Common myeloid progenitor, CD34-positive (primary cell): ENCODE measurements around the gene CPT1C.

Experiments
- CTCF ChIA-PET: fragments of 350-600 bp; sonication (Branson Sonifier 250); formaldehyde crosslinking; loops from one replicate; lab custom pipeline; 2021; ENCODE audit warnings: antibody characterized with exemption; lab: Charles Lee
- POLR2A ChIA-PET: fragments of 350-600 bp; sonication (Branson Sonifier 250); formaldehyde crosslinking; loops from one replicate; lab custom pipeline; 2021; ENCODE audit warnings: antibody characterized with exemption; lab: Charles Lee
- DNase-seq, 3 donors: peaks; one replicate each; pipeline versions ENCODE4 v3.0.0 to v3.0.0-alpha.2; 2013
- H3K27ac ChIP-seq, 2 experiments: 1 replicate in 1 of 2; 2 replicates in 1 of 2; pipeline ENCODE4 v1.7.0; 2013; ENCODE audit warnings: inconsistent platforms in 2 of 2, low read length in 2 of 2, mild to moderate bottlenecking in 2 of 2, low read depth in 1 of 2, moderate library complexity in 1 of 2; ENCODE audit not compliant: severe bottlenecking in 2 of 2, insufficient read depth in 1 of 2, poor library complexity in 1 of 2
- H3K27me3 ChIP-seq, 5 experiments: replicated peaks in 2 of 5; 1 replicate in 3 of 5; 2 replicates in 2 of 5; pipeline versions ENCODE4 v1.6.1 to v1.7.0; 2013; ENCODE audit warnings: low read length in 4 of 5, mild to moderate bottlenecking in 2 of 5, moderate library complexity in 2 of 5, inconsistent platforms in 1 of 5; ENCODE audit not compliant: insufficient read depth in 5 of 5, control insufficient read depth in 4 of 5
- H3K36me3 ChIP-seq, 4 experiments: 1 replicate in 2 of 4; 2 replicates in 2 of 4; pipeline versions ENCODE4 v1.6.1 to v1.7.0; 2013; ENCODE audit warnings: low read length in 3 of 4, control low read depth in 1 of 4, mild to moderate bottlenecking in 1 of 4; ENCODE audit not compliant: control insufficient read depth in 4 of 4, insufficient read depth in 4 of 4
- H3K4me1 ChIP-seq, 4 experiments: 1 replicate in 3 of 4; 2 replicates in 1 of 4; pipeline versions ENCODE4 v1.6.1 to v1.7.1; 2013; ENCODE audit warnings: low read length in 3 of 4, mild to moderate bottlenecking in 3 of 4, control low read depth in 1 of 4, inconsistent platforms in 1 of 4, moderate library complexity in 1 of 4; ENCODE audit not compliant: control insufficient read depth in 4 of 4, insufficient read depth in 4 of 4; ENCODE audit errors: control extremely low read depth in 1 of 4
- H3K4me3 ChIP-seq, 7 experiments: 1 replicate in 4 of 7; 2 replicates in 3 of 7; pipeline versions ENCODE4 v1.5.1 to v1.7.0; 2013; ENCODE audit warnings: mild to moderate bottlenecking in 7 of 7, low read length in 6 of 7, moderate library complexity in 6 of 7, inconsistent platforms in 2 of 7, low read depth in 2 of 7, control low read depth in 1 of 7; ENCODE audit not compliant: insufficient read depth in 4 of 7, control insufficient read depth in 1 of 7; ENCODE audit errors: extremely low read depth in 1 of 7
- H3K9me3 ChIP-seq, 5 experiments: 1 replicate in 4 of 5; 2 replicates in 1 of 5; pipeline versions ENCODE4 v1.6.1 to v1.7.1; 2013; ENCODE audit warnings: low read length in 4 of 5, mild to moderate bottlenecking in 2 of 5, inconsistent platforms in 1 of 5, low read depth in 1 of 5, moderate library complexity in 1 of 5; ENCODE audit not compliant: control insufficient read depth in 4 of 5, insufficient read depth in 2 of 5; ENCODE audit errors: control extremely low read depth in 1 of 5
- WGBS: methylation state at CpG from one replicate; pipeline ENCODE4 v1.1.5; 2013; ENCODE audit not compliant: insufficient coverage; 5-methylcytosine and 5-hydroxymethylcytosine counted together

CPT1C gene

DNA sequence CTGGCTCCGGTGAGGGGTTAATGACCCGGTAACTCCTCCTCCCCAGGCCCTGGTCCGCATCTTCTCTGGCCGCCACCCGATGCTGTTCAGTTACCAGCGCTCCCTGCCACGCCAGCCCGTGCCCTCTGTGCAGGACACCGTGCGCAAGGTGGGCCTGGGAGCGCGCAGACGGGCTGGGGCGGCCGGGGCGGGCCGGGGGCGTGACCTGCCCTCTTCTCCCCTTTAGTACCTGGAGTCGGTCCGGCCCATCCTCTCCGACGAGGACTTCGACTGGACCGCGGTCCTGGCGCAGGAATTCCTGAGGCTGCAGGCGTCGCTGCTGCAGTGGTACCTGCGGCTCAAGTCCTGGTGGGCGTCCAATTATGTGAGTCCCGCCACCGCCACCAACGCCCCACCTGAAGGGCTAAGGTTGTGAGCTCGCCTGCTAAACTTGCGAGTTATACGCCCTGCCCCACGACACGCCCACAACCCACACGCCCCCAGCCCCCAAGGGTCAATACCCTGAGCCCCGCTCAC, 10.4 kb downstream of the CPT1C start:
- H3K27me3 ChIP-seq = peaks cover 0 to 15% (median 4%) of the 10 kb centered on the region in 5 experiments
- 73% methylated on average over 32 of the region's 40 CpGs for WGBS
- POLR2A ChIA-PET = no interaction called here

DNA sequence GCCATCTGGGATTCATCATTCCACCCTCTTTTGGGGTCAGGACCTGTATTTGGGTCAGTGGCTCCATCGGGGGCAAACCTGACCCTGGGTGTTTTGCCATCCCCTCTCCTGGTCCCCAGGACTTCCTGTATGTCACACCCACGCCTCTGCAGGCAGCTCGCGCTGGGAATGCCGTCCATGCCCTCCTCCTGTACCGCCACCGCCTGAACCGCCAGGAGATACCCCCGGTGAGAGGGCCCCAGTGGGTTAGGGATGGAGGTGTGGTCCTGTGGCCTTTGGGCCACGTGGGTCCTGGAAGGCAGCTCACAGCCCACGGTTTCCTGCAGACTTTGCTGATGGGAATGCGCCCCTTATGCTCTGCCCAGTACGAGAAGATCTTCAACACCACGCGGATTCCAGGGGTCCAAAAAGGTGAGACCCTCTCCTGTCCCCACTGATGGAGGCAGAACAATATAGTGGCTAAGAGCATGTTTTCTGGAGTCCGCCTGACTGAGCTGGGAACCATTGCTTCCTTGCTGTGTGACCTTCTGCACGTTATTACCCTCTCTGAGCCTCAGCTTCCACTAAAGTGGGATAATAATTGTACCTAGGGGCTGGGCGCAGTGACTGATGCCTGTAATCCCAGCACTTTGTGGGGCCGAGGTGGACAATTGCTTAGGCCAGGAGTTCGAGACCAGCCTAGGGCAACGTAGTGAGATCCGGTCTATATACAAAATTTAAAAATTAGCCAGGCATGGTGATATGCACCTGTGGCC, 14.1 kb downstream of the CPT1C start:
- POLR2A ChIA-PET = no interaction called here
- WGBS = 91% methylated on average over 14 of the region's 22 CpGs
- no peak overlapping the region for H3K27ac ChIP-seq
- H3K27me3 ChIP-seq = peaks cover 0 to 15% (median 4%) of the 10 kb centered on the region in 5 experiments
- no peaks in the 10 kb centered on the region for H3K4me1 ChIP-seq
- no peak for DNase-seq
- no peaks in the 10 kb centered on the region for H3K36me3 ChIP-seq
- CTCF ChIA-PET = interaction anchor here (1.1 kb wide), 2 partner anchors 13 to 20 kb away, joined by 3 read pairs; no protein-coding TSS in a partner anchor
- no peak overlapping the region for H3K4me3 ChIP-seq
- no peaks in the 10 kb centered on the region for H3K9me3 ChIP-seq

More for the DNA sequence above, 10.4 kb downstream of the CPT1C start:
- DNase-seq = no peak
- CTCF ChIA-PET = no interaction called here
- Histone ChIP-seq H3K27ac (no peak overlapping the region), H3K9me3 (no peaks in the 10 kb centered on the region), H3K4me3 (no peak overlapping the region), H3K36me3 (no peaks in the 10 kb centered on the region), H3K4me1 (no peaks in the 10 kb centered on the region)

DNA sequence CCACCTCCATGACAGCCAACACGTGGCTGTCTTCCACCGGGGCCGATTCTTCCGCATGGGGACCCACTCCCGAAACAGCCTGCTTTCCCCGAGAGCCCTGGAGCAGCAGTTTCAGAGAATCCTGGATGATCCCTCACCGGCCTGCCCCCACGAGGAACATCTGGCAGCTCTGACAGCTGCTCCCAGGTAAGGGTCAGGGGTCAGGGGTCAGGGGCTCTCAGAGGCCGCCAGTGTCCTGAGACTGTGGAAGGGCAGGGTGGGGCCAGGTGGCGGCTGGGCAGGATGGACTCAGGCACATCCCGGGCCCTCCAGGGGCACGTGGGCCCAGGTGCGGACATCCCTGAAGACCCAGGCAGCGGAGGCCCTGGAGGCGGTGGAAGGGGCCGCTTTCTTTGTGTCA, 15.0 kb downstream of the CPT1C start:
- 98% methylated on average over 15 of the region's 16 CpGs for WGBS
- no peaks in the 10 kb centered on the region for H3K9me3 ChIP-seq
- H3K36me3 ChIP-seq = no peaks in the 10 kb centered on the region
- H3K27me3 ChIP-seq = peaks cover 0 to 7% (median 2%) of the 10 kb centered on the region in 5 experiments
- ChIA-PET CTCF (no interaction called here), POLR2A (no interaction called here)
- no peaks in the 10 kb centered on the region for H3K4me1 ChIP-seq
- no peak for DNase-seq
- H3K4me3 ChIP-seq = no peak overlapping the region
- H3K27ac ChIP-seq = no peak overlapping the region

DNA sequence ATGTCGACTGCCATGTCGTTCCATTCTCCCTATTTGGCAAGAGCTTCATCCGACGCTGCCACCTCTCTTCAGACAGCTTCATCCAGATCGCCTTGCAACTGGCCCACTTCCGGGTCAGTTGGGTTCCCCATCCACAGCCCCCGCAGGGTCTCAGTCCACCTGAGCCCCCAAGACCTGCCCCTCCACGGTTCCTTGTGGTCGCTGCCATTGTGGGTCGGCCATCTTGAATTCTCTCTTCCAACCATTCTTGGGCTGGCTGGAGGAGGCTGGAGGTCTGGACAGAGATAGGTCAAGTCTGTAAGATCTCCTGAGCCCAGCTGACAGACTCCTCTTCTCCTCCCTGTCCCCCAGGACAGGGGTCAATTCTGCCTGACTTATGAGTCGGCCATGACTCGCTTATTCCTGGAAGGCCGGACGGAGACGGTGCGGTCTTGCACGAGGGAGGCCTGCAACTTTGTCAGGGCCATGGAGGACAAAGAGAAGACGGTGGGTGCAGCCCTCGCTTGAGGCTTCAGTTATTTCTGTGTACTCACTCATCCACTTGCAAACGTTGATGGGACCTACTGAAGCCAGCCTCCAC, 19.5 kb downstream of the CPT1C start:
- WGBS = 97% methylated on average over 17 of the region's 20 CpGs
- no peaks in the 10 kb centered on the region for H3K4me1 ChIP-seq
- no peak overlapping the region for H3K4me3 ChIP-seq
- H3K27me3 ChIP-seq = no peaks in the 10 kb centered on the region
- CTCF ChIA-PET = no interaction called here
- H3K9me3 ChIP-seq = no peaks in the 10 kb centered on the region
- DNase-seq = no peak
- no peaks in the 10 kb centered on the region for H3K36me3 ChIP-seq
- POLR2A ChIA-PET = no interaction called here
- no peak overlapping the region for H3K27ac ChIP-seq

DNA sequence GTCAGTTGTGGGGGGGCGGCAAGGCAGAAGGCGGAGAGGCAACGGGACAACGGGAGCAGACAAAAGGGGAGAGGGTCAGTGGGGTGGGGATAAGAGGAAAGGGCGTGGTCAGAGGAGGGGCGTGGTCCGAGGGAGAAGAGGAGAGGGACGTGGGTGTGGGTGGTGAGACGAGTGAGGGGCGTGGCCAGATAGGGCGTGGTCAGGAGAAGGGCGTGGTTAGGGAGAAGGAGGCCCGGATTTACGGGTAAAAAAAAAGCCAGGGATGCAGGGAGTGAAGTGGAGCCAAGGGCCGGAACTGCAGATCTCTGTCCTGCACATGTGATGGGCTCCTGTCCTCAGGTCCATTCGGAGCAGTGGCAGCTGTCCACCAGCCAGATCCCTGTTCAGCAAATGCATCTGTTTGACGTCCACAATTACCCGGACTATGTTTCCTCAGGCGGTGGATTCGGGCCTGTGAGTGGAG, 21.5 kb downstream of the CPT1C start:
- WGBS = 78% methylated on average over 16 of the region's 20 CpGs
- H3K36me3 ChIP-seq = no peaks in the 10 kb centered on the region
- H3K4me3 ChIP-seq = no peak overlapping the region
- H3K4me1 ChIP-seq = peaks cover 0 to 2% (median under 1%) of the 10 kb centered on the region in 4 experiments
- ChIA-PET POLR2A (no interaction called here), CTCF (no interaction called here)
- no peak for DNase-seq
- H3K27ac ChIP-seq = no peak overlapping the region
- no peaks in the 10 kb centered on the region for H3K27me3 ChIP-seq
- no peaks in the 10 kb centered on the region for H3K9me3 ChIP-seq

DNA sequence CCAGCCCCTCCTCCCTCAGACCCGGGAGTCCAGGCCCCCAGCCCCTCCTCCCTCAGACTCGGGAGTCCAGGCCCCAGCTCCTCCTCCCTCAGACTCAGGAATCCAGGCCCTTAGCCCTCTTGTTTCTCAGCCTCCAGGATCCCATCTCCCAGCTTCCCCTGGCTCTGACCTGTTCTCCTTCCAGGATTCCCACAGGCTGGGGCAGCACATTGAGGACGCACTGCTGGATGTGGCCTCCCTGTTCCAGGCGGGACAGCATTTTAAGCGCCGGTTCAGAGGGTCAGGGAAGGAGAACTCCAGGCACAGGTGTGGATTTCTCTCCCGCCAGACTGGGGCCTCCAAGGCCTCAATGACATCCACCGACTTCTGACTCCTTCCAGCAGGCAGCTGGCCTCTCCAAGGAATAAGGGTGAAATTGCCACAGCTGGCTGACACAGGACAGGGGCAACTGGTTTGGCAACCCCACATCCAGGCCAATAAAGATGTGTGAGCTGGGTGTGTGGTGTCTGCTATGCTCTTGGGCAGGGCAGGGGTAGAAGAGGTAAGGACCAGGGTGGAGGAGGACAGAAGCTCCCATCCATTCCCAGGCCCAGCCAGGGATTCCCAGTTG, 22.4 kb downstream of the CPT1C start:
- ChIA-PET CTCF (interaction anchor here (0.5 to 0.6 kb wide), 3 partner anchors 253 to 401 kb away, joined by 3 to 4 read pairs (median 3); no protein-coding TSS in a partner anchor), POLR2A (interaction anchor here (0.6 to 0.7 kb wide), 2 partner anchors 9 to 1195 kb away, joined by 3 to 6 read pairs; no protein-coding TSS in a partner anchor)
- 99% methylated on average over 6 of the region's 8 CpGs for WGBS
- Histone ChIP-seq H3K4me1 (peaks cover 0 to 4% (median 2%) of the 10 kb centered on the region in 4 experiments), H3K27ac (no peak overlapping the region), H3K27me3 (no peaks in the 10 kb centered on the region), H3K36me3 (no peaks in the 10 kb centered on the region), H3K9me3 (no peaks in the 10 kb centered on the region), H3K4me3 (no peak overlapping the region)
- DNase-seq = no peak
